NCI-H2107 treated with DMSO at 0.1 percent for 48 hours (cell line): ENCODE results near the gene MARVELD1.

Experiments
- DNase-seq: peaks from one replicate; lab custom pipeline; 2025; ENCODE audit not compliant: unreplicated experiment; lab: John Stamatoyannopoulos, UW

The MARVELD1 gene

DNA sequence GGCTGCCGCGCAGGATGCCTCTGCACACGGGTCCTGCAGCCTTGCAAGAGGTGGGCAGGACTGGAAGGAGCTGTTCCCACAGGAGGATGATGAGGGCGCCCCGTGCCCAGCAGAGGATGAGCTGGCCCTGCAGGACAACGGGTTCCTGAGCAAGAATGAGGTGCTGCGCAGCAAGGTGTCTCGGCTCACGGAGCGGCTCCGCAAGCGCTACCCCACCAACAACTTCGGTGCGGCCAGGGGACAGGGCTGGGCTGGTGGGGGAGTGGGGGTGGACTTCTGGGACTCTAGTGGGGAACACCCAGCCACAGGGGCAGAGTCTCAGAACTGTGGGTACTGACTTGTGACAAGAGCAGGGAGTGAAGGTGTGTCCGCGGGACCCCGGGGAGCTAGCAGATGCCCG, 39.4 kb downstream of the MARVELD1 start:
- no peak for DNase-seq

- DNase-seq: no peak
Measured at GRCh38 chr10:97754726-97755125, 41.2 kb downstream of the MARVELD1 start.

- DNase-seq: no peak
Measured at GRCh38 chr10:97755718-97756117, 42.2 kb downstream of the MARVELD1 start.

DNA sequence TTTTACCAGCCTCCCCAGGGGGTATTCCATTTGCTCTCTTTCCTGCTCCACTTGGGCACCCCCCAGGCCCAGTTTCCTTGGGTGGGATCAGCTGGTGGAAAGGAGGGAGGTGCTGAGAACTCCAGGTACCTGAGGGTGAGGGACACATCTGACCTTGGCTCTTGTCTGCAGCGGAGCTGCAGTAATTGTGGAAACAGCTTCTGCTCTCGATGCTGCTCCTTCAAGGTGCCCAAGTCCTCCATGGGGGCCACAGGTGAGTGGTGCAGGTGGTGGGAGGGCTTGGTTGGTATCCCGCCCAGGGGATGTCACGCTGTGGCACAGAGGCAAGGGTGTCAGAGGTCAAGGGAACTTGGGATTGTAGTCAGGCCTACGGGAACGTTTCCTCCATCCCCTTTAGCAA, 43.9 kb downstream of the MARVELD1 start:
- no peak for DNase-seq

DNA sequence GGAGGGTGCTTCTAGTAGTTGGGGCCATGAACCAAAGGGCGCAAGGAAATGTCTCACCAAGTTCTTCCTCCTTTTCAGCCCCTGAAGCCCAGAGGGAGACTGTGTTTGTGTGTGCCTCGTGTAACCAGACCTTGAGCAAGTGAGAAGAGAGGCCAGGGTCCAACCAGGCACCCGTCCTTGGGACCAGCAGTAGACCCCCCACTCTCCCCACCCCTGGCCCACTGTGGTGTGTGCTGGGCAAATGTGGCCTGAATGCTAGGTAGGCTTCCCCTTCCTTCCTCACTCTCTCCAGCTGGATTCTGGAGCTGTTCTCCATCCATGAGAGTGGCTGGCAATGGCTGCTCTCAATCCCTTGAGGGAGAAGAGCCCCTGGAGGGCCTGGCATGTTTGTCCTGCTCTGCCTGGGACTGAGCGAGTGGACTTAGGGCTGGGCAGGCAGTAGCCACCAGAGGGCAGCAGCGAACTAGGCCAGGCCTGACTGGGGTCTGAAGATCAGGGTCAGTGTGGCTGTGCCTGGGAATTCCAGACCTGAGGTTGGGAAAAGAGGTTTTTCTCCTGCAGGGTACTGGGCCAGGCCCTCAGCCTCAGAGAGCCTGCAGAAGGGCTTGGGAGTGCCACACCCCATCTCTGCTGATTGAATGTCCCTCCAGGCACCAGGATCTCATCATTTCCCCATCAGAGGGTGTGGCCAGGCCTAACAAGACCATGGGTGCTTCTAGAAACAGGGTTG, 45.8 kb downstream of the MARVELD1 start:
- DNase-seq: no peak

GRCh38 chr10:97759946-97760345, 46.4 kb downstream of the MARVELD1 start:
- no peak for DNase-seq

- no peak for DNase-seq
Measured at GRCh38 chr10:97760461-97761257, 47.1 kb downstream of the MARVELD1 start.

DNA sequence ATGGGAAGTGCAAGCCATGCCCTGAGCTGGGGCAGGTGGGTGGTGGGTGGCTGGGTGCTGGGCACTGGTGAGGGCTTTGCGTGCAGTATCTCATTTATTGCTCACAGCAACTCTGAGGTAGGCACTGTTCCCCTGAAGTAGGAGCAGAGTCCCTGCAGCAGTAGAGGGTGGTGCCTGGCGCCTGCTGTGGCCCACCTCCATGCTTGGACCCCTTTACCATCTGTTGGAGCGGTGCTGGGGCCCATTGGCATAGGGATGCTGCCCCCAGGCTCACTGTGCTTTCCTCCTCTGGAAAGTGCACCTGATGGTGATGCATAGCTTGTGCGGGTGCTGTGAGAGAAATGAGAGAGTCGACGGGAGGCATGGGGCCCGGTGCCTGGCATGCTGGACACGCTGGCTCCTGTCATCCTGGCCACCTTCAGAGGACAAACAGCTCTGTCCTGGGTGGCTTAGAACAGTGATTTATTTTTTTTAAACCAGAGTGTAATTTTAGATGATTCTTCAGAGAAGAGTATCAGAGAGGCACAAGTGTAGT, 47.9 kb downstream of the MARVELD1 start:
- no peak for DNase-seq

GRCh38 chr10:97762056-97762455, 48.5 kb downstream of the MARVELD1 start:
- no peak for DNase-seq

GRCh38 chr10:97762816-97763215, 49.3 kb downstream of the MARVELD1 start:
- DNase-seq: no peak

DNA sequence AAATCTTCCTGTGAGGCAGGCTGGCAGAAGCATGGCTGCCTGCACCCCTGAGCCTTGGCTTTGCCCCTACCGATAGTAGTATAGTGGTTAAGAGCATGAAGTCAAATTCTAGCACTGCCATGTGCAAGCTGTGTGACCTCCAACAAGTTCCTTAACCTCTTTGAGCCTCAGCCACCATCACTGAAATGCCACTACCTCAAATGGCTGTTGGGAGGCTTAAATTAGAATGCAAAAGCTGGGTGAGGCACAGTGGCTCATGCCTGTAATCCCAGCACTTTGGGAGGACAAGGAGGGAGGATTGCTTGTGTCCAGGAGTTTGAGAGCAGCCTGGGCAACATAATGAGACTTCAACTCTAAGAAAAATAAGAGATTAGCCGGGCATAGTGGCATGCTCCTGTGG, 49.9 kb downstream of the MARVELD1 start:
- DNase-seq: no peak

GRCh38 chr10:97763947-97764346, 50.4 kb downstream of the MARVELD1 start:
- DNase-seq: no peak

GRCh38 chr10:97764519-97764931, 51.0 kb downstream of the MARVELD1 start:
- DNase-seq: no peak

DNA sequence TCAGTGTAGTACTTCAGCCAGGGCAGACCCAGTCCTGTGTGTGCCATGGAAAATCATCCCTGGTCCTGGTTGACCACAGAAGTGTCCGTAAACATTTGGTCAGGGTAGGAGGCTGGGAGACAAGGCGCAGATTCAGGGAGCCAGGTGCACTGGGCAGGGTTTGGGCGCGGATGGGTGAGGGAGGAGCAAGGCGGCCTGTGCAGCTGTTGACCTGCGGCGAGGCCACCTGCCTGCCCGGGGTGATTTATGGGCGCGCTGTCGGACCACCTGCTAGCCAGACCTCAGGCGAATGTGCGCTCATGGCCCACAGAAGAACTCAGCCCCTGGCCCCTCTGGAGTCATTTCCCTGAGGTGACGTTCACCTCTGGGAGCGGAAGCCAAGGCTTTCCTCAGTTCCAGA, 51.7 kb downstream of the MARVELD1 start:
- no peak for DNase-seq

- no peak for DNase-seq
Measured at GRCh38 chr10:97766106-97766810, 52.7 kb downstream of the MARVELD1 start.

DNA sequence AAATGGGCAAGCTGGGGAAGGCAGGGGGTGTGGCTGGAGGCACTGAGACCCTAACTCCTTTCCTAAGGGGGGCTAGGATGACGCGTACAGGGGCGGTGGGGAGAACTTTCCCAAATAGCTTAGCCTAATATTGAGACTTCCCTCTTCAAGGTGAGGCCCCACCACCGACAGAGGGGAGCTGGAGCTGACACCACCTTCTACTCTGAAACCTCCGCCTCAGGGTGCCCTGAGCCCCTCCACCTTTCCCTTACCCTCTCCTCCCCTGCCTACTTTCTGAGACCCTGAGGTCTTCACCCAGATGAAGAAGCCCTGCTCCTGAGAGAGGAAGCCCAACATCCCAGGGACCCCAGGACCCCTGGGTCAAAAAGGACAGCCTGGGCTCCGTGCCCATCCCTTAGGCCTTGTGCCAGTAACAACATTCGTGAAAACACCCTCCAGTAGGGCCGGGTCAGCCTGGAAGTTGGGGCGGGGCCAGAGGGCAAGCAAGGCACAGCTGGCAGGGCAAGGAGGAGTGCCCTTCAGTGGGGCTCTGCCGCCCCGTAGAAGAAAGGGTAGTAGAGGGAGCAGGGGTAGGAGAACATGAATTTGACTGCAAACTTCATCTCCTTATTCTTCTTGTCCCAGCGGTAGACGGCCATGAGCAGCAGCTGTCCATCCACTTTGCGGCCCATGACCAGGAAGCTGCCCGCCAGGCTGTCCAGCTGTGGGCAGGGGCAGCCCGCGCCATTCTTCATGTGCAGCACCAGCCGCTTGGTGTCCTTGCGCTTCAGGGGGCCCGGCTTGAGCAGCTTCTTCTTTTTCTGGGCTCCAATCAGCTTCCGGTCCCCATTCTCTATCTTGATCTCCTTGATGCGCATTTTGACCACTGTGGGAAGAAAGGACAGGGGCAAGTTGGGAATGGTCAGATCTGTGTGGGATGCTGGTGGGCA, 53.7 kb downstream of the MARVELD1 start:
- DNase-seq: no peak
